NCI-H2107 treated with DMSO at 0.1 percent for 48 hours (cell line): Measurements from ENCODE around the gene USP19.

Experiments
- DNase-seq: peaks from one replicate; lab custom pipeline; 2025; ENCODE audit not compliant: unreplicated experiment; lab: John Stamatoyannopoulos, UW

The USP19 gene, protein sequence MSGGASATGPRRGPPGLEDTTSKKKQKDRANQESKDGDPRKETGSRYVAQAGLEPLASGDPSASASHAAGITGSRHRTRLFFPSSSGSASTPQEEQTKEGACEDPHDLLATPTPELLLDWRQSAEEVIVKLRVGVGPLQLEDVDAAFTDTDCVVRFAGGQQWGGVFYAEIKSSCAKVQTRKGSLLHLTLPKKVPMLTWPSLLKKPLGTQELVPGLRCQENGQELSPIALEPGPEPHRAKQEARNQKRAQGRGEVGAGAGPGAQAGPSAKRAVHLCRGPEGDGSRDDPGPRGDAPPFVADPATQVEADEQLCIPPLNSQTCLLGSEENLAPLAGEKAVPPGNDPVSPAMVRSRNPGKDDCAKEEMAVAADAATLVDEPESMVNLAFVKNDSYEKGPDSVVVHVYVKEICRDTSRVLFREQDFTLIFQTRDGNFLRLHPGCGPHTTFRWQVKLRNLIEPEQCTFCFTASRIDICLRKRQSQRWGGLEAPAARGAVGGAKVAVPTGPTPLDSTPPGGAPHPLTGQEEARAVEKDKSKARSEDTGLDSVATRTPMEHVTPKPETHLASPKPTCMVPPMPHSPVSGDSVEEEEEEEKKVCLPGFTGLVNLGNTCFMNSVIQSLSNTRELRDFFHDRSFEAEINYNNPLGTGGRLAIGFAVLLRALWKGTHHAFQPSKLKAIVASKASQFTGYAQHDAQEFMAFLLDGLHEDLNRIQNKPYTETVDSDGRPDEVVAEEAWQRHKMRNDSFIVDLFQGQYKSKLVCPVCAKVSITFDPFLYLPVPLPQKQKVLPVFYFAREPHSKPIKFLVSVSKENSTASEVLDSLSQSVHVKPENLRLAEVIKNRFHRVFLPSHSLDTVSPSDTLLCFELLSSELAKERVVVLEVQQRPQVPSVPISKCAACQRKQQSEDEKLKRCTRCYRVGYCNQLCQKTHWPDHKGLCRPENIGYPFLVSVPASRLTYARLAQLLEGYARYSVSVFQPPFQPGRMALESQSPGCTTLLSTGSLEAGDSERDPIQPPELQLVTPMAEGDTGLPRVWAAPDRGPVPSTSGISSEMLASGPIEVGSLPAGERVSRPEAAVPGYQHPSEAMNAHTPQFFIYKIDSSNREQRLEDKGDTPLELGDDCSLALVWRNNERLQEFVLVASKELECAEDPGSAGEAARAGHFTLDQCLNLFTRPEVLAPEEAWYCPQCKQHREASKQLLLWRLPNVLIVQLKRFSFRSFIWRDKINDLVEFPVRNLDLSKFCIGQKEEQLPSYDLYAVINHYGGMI (N-terminal part only)

DNA sequence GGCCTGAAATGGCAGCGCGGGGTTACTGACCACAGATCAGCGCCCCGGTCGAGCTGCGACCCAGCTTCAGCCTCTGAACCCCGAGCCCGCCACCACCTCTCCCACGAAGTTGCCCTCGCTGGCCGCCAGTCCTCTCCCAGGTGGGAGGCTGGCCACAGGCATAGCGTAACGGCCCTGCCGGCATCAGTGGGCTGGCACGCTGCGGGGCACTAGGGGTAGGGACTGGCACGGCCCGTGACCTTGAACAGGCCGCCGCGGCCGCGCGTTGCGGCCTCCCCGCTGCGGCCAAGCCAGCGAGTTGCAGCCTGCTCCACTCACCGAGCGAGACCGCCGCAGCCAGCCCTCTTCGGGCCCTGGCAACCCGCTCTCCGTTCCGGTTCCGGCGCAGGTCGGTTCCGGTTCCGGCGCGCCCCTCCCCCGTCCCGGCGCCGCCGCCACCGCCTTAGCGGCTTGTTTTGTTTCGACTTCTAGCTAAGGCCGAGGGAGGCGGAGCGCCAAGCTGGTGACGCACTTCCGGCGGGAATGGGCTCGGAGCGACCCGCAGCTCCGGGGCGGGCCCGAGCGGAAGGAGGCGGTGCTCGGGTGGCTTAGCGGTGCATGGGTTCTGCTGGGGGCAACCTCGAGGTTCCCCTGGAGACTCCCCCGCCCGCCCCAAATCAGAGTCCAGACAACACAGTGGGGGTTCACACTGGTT is at the start of gene USP19:
USP19 (minus strand) TSS at position 386 of the 694 bp plus-strand sequence. CDS start 1,678 bp downstream, outside the sequence.
- peak; percentile 24 for DNase-seq

DNA sequence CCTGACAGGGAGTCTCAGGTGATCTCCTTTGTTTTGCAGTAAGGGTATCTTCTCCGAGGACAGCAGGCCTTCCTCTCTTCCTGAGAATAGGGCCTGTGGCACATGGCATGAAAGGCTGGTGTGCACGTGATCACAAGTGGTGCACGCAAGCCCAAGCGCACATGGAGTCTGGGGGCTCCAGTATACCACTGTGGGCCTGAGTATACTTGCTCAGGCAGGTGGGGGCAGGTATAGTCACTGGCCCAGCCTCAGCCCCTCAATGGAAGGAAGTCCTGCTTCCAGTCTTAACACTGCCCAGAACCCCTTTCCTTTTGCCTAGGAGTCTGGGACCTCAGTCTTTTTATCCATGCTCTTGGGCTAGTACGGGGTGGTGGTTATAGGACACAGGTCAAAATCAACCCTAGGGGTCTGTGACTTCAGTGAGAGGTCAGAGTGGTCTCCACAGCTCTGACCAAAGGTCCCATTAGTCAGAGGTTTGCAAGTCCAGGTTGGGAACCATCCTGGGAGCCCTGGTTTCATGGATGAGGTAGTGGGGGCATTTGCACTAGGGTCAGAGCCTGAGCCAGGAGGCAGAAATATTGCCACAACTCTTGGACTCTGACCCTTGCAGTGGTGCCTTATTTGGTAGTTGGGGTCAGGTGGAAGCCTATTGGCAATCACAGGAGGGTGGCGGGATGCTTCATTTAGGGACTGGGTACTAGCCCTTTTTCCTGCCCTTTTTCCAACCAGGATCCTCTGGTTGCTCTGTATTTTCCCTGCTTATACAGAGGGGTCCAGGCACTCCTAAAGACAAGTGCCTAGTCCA is 46.3 kb upstream of the USP19 start:
- no peak for DNase-seq

DNA sequence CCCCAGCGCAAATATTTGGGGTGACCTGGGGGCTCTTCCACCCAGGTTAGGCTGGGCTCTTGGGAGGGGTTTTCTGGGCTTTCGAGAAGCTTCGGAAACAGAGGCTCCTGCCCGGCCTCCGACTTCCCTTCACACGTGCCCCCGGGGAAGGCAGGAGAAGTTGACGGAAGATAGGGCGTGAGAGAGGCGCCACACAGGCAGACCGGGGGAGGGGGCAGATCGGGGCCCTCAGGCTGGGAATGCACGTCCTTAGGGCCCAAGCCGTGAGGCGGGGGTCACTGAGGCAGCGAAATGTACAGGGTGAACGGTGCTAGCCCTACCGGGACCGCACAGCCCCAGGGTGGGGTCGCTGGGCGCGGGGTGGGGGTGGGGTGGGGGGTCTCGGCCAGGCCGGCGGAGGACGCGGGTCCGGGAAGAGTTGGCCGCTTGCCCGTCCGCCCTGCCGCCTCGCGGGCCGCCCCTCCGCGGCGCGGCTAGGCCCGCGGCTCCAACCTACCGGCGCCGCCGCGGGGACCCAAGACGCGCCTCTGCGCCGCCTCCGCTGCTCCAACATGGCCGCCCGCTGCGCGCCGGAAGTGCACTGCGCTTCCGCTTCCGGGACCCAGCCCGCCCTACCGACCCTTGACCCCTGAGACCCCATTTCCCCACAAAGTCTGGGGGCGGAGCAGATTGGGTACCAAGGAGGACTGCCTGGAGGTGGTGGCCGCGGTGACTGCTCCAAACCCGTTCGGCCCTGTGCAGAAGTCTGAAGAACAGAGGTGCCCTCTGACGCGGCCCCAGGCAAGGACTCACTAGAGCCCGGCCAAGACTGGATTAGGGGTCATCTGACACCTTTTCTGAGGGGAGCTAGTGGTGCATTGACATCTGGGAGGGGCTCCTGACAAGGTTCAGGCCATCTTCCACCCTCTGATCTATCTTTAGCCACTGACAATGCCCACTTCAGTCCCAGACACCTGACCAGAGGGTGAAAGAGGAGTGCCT is 45.4 kb upstream of the USP19 start, which contains the start of gene CCDC71:
CCDC71 (minus strand) TSS at position 561 of the 981 bp plus-strand sequence. CDS start 2,123 bp downstream, outside the sequence.
- peak; percentile 21 for DNase-seq

DNA sequence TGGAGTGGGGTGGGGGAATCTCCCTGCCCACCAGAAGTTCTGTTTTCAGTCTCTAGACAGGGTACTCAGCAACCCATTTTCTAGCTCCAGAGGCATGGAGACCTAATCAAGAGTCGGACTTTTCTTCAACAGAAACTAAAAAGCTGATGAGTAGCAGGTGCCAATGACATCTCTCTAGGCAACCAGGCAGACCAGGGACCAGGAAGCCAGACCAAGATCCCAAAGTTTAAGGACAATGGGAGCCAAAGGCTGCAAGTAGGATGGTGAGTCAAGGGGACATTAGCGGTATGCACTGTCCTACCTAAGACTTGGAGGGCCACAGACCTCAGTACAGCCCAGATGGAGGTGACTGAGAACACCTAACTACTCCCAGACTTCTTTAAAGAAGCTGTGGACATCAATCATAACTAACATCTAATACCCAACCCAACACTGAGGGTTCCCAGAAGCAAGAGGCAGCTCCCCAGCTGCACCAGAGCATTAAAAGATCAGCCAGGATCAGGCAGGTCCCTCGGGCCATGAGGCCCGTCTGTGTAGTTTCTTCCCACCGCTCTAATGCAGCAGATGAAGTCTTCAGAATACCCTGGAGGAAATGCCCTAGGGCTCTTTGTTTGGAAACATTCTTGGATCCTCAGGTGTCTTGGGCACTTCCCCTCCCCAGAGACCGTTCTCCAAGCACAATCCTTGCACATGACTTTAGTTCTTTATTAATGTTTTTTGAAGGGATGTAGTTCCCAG is 44.5 kb upstream of the USP19 start:
- no peak for DNase-seq

DNA sequence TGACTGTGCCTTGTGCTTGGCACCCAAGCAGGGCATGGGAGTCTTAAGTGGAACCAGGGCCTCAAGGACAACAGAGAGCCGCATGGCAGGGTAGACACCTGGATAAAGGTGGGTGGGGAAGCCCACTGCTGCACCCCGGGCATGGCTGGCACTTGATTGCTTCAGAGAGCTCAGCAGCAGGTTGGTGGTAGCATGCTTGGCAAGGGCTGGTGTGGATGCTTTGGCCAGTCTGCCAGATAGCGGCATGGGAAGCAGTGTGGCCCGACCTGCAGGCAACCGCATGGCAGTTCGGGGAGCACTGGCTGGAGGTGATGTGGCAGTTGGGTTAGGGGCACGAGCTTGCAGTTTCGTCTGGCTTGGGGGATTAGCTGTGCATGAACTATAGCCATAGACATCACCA is 43.0 kb upstream of the USP19 start:
- DNase-seq: no peak

DNA sequence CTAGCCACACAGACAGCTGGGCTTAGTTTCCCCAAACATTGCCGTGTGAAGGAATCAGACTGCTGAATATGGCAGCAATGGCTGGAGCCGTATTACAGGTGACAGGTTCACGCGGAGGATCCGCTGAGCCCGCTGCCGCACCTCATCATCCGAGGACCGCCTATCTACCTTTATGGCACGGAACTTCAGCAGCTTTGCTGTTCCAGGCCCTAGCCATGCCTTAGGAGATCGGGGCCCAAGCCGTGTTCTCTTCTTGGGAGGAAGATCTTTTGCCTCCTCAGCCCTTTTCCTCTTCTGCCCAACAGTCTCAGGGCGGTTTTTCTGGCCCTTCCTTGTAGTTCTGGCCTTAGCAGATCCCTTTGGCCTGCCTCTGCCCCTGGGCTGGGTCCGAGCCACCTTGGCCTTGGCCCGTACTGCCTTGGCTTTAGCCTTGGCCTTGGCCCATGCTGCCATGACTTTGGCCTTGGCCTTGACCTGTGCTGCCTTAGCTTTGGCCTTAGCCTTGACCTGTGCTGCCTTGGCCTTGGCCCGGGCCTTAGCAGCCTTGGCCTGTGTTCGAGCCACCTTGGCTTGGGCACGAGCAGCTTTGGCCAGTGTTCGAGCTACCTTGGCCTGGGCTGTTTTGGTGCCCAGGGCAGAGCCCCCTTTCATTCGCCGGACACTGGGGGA is 42.3 kb upstream of the USP19 start:
- DNase-seq: no peak

DNA sequence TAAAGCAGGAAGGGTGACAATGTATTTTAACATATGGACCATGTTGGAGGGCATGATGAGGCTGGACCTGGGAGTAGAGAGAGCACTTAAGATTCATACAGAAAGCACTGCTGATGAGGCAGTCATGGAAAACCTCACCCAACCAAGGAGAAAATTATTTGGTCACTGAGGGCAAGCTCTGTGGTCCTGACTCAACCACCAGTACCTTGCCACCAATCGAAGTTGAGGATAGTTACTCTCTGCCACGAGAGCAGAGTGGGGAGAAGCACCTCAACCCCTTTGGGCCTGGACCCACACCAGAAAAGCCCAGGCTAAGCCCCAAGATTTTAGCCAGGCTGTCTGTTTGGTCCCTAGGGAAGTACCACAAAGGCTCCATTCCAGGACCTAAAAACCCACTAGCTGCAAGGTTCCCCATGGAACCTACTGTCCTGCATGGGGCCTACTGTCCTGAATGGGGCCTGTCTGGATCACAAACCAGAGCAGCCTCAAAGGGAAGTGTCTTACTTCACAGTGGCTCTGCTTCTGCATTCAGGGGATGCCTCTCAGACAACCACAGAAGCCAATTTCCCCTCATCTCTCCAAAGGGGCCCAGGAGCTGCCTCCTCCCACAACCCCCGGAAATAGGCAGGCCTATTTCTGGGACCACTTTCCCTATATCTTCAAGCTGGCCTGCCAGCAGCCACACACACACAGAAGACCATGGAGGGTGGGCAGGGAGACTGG is 41.3 kb upstream of the USP19 start:
- DNase-seq: no peak

DNA sequence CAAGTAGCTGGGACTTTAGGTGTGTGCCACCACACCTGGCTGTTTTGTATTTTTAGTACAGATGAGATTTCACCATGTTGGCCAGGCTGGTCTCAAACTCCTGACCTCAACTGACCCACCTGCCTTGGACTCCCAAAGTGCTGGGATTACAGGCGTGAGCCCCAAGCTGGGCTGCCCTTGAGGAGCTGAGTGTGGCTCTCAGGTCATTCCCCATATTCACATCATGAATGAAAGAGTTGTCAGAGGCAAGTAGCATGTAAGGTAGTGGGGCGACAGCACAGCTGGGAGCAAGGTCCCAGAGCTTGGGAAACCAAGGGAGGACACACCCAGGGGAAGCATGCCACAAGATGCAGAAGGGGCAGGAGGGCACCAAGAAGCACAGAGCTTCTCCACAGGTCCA is 40.6 kb upstream of the USP19 start:
- no peak for DNase-seq

DNA sequence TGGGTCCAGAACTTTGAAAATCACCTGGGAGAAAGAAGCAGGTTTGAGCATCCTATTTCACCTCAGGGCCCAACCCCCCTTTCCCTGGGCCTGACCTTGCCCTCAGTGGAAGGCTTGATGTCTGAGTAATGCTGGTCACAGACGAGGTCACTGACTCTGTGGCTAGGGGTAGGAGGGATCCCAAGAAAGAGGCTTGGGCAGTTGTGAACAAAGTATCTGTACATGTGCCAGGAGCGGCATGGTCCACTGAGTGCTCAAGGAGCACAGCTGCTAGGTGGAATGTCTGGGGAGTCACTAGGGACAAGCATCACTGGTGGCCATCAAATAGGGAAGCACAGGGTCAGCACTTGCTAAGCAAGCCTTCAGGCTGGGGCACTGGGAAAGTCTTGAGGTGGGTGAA is 38.2 kb upstream of the USP19 start:
- no peak for DNase-seq

DNA sequence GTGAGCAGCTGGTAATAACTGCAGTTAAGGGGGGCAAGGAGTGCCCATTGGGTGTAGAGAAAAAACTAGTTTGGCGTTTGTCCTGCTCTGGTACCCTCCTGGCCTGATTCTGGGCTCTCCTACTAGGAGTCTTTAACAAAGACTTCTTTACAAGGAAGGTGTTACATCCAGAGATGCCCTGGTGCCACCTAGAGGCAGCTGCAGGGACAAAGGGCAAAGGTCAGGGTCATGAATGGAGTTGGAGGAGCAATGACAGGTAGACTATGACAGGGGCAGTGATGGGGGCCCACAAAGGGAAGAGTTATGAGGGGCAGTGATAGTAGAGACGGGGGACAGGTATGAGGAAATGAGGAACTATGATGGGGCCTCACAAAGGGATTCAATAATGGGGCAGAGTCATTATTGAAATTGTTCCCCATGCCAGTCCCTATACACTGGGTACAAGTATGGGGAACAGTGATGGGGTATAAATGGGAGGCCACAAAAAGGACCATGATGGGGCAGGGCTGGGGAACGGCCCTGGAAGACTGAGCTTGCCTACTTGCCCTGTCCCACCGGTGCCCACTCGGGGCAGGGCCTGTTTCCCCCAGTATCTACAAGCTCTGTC is 37.6 kb upstream of the USP19 start:
- no peak for DNase-seq

DNA sequence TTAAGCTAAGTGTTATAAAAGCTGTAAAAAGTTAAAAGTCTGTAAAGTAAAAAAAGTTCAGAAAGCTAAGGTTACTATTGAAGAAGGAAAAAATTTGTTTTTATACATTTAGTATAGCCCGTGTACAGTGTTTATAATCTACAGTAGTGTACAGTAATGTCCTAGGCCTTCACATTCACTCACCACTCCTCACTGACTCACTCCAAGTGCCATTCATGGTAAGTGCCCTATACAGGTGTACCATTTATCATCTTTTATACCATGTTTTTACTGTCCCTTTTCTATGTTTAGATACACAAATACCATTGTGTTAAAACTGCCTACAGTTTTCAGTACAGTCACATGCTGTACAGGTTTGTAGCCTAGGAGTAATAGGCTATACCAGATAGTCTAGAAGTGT is 36.7 kb upstream of the USP19 start:
- DNase-seq: no peak

DNA sequence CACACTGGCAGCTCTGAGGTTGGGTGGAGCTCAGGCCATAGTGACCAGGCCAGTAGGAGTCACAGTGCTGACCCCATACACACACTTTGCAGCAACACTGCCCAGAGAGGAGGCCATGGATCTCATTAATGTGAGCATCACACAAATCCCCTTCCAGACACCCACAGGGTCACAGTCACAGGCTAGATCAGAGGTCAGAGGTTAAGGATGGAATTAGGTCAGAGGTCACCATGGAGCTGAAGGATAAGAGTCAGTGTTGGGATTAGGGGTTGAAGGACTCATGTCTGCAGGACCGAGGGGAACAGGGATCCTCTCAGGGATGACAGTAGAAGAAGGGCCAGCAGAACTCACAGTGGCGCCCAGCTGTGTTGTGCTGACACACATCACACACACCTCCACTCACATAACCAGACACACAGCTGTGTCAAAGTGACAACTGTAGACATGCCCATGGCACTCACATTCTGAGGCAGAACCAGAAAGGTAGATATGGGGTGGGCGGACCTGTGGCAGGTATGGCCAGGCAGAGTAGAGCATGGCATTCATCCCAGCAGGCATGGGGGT is 32.8 kb upstream of the USP19 start:
- no peak for DNase-seq

DNA sequence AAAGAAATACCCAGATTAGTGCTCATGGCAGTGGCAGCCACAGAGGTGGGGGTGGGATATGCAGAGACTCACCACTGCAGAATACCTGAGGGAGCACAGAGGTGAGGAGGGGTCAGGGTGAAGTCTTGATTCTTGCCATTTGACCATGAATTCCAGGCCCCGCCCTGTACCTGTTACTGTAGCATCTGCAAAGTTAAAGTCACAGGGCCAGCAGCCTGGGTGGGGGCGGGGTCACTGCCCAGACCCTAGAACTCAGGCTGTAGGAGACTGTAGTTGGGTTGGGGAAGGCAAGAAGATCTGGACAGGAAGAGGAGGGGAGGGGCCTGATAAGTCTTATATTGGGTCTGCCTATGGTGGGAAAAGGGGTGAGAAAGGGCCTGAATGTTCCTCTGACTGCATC is 31.0 kb upstream of the USP19 start:
- DNase-seq: no peak

DNA sequence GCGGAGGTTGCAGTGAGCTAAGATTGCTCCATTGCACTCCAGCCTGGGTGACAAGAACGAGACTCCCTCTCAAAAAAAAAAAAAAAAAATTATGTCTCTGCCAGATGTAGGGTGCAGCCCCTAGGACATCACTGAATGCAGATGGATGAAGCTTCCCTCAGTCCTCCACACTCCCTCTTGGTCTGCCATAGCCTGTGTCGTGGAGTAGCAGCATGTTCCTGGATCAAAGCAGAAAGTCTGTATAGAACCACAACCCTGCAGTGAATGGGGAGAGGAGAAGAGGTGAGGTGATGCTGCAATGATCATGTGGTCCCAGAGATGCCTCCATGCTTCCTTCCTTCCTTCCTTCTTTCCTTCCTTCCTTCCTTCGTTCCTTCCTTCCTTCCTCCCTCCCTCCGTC is 27.5 kb upstream of the USP19 start:
- DNase-seq: no peak

DNA sequence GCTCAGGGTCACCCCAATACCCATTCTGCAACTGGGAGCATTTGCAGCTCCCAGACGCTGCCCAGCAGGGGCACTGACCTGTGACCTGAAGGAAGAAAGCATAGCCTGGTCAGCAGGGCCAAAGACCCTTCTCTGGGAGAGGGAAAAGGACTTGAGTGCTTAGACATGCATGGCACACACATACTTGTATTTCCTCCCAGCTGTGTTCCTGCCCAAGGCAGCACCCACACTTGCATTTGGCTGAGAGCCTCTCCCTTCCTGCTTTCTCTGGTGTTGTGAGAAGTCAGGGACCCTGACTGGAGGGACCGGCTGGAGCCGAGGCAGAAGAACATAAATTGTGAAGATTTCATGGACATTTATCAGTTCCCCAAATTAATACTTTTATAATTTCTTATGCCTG is 19.5 kb upstream of the USP19 start:
- DNase-seq: no peak

DNA sequence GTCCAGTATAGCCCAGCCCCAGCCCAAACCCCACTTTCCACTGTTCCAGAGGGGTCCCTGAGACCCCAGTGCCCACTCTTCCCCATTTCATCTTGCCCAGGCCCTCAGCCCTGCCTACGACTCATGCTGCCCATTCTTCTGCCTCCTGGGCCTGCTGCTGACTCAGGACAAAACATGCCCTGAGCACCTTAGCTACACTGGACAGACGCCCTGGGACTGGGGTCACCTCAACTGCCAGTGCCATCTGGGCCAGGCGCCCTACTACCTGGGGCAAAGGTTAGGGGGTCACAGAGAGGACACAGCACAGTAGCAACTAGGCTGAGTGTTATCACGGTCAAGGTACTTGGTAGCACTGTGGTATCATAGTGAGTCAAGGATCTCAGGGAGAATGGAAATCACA is 14.9 kb upstream of the USP19 start:
- DNase-seq: no peak
